OCI-LY1 (cell line): ENCODE data around the gene ARHGAP28.
"Not testable (repeated sequence)": the region's sequence is repeated elsewhere in the genome, so short reads cannot be mapped to it uniquely, and the experiment has no call there.

ENCODE experiments used
- EZH2 ChIP-seq: fragments of 200-600 bp; sonication (generic), shearing (Covaris generic); IDR thresholded peaks from 2 replicates; pipeline ENCODE4 v1.8.0; 2017; ENCODE audit warnings: borderline replicate concordance, mixed run types, mild to moderate bottlenecking, antibody characterized with exemption, low read length, moderate library complexity, mixed read lengths
- TF ChIP-seq, protein P1 (sequence below): fragments of 200-600 bp; sonication (generic), shearing (Covaris generic); IDR thresholded peaks from 2 replicates; pipeline ENCODE4 v1.5.1; 2017; ENCODE audit warnings: mild to moderate bottlenecking, antibody characterized with exemption, low read length, moderate library complexity, mixed read lengths

DNA sequence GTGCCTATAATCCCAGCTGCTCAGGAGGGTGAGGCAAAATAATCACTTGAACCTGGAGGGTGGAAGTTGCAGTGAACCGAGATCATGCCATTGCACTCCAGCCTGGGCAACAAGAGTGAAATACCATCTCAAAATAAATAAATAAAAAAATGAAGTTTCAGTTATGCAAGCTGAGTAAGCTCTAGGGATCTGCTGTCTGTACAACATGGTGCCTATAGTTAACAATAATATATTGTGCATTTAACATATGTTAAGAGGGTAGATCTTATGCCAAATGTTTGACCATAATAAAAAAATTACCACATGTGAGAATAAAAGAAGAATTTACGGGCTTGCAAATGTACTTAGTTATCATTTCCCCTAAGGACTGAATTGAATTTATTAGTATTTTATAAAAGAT lies 208.9 kb downstream of the ARHGAP28 start:
- TF ChIP-seq, protein P1, sequence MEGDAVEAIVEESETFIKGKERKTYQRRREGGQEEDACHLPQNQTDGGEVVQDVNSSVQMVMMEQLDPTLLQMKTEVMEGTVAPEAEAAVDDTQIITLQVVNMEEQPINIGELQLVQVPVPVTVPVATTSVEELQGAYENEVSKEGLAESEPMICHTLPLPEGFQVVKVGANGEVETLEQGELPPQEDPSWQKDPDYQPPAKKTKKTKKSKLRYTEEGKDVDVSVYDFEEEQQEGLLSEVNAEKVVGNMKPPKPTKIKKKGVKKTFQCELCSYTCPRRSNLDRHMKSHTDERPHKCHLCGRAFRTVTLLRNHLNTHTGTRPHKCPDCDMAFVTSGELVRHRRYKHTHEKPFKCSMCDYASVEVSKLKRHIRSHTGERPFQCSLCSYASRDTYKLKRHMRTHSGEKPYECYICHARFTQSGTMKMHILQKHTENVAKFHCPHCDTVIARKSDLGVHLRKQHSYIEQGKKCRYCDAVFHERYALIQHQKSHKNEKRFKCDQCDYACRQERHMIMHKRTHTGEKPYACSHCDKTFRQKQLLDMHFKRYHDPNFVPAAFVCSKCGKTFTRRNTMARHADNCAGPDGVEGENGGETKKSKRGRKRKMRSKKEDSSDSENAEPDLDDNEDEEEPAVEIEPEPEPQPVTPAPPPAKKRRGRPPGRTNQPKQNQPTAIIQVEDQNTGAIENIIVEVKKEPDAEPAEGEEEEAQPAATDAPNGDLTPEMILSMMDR, result not testable (repeated sequence)
- not testable (repeated sequence) for TF ChIP-seq EZH2
